Osteocyte (in vitro differentiated cells): ENCODE data around the gene MTMR11. TPM values are rescaled to one million over a fixed set of nuclear protein-coding genes. Genes with fewer than 3 reads are reported as not detected.

ENCODE experiments used
- DNase-seq: peaks from one replicate; pipeline ENCODE4 v3.0.0; 2021; ENCODE audit warnings: mixed read lengths; ENCODE audit not compliant: unreplicated experiment; ENCODE audit errors: extremely low spot score
- H3K27ac Mint-ChIP-seq: one replicate; pipeline ENCODE4 v1.8.0; 2021; ENCODE audit warnings: mild to moderate bottlenecking, mixed read lengths; ENCODE audit not compliant: unreplicated experiment
- H3K27me3 Mint-ChIP-seq: one replicate; pipeline ENCODE4 v1.8.0; 2021; ENCODE audit warnings: mixed read lengths; ENCODE audit not compliant: unreplicated experiment
- H3K36me3 Mint-ChIP-seq: one replicate; pipeline ENCODE4 v1.8.0; 2021; ENCODE audit warnings: mixed read lengths; ENCODE audit not compliant: unreplicated experiment
- H3K4me1 Mint-ChIP-seq: one replicate; pipeline ENCODE4 v1.8.0; 2021; ENCODE audit warnings: mixed read lengths; ENCODE audit not compliant: unreplicated experiment
- H3K4me3 Mint-ChIP-seq: one replicate; pipeline ENCODE4 v1.8.0; 2021; ENCODE audit warnings: mild to moderate bottlenecking, moderate library complexity, mixed read lengths; ENCODE audit not compliant: unreplicated experiment
- H3K9me3 Mint-ChIP-seq: one replicate; pipeline ENCODE4 v1.8.0; 2021; ENCODE audit warnings: mixed read lengths; ENCODE audit not compliant: unreplicated experiment
- CTCF ChIP-seq: fragments of 200-600 bp; sonication (generic); IDR thresholded peaks from 2 replicates; pipeline ENCODE4 v1.5.0; 2021; ENCODE audit warnings: antibody characterized with exemption, mild to moderate bottlenecking, moderate library complexity
- total RNA-seq: library from RNA; stranded (reverse); gene quantifications from 2 replicates; pipeline ENCODE4 v1.2.1, GENCODE V29; 2021

The MTMR11 gene
- total RNA-seq, 1 donor from 2014 or later: 14.8 TPM

GRCh38 chr1:149929856-149930255 is 6.8 kb downstream of the MTMR11 start:
- no peak for DNase-seq
- Mint-ChIP-seq H3K27ac (no peak overlapping the region), H3K36me3 (peaks cover 29% of the 10 kb centered on the region), H3K4me3 (no peak overlapping the region), H3K4me1 (peaks cover 33% of the 10 kb centered on the region), H3K27me3 (no peaks in the 10 kb centered on the region), H3K9me3 (no peaks in the 10 kb centered on the region)
- TF ChIP-seq CTCF: no peak

GRCh38 chr1:149928401-149928724 is 8.3 kb downstream of the MTMR11 start:
- Mint-ChIP-seq H3K4me3 (peak overlapping the region; percentile 95), H3K36me3 (peaks cover 38% of the 10 kb centered on the region), H3K27ac (peak overlapping the region; percentile 98), H3K27me3 (no peaks in the 10 kb centered on the region), H3K4me1 (peaks cover 36% of the 10 kb centered on the region), H3K9me3 (no peaks in the 10 kb centered on the region)
- TF ChIP-seq CTCF: no peak
- no peak for DNase-seq

- Mint-ChIP-seq H3K4me1 (peaks cover 36% of the 10 kb centered on the region), H3K27me3 (no peaks in the 10 kb centered on the region), H3K27ac (peak within 1 kb of the TSS; percentile 98), H3K4me3 (peak within 1 kb of the TSS; percentile 95), H3K36me3 (peaks cover 43% of the 10 kb centered on the region), H3K9me3 (no peaks in the 10 kb centered on the region)
- no peak for TF ChIP-seq CTCF
- peak; percentile 97 for DNase-seq
Measured at GRCh38 chr1:149927563-149928400, 8.9 kb downstream of the MTMR11 start, which contains the start of gene SF3B4. SF3B4 (minus strand) TSS chr1:149927803; CDS start chr1:149927759, 44 bp downstream.

- H3K4me1 Mint-ChIP-seq: peaks cover 36% of the 10 kb centered on the region
- H3K36me3 Mint-ChIP-seq: peaks cover 47% of the 10 kb centered on the region
- DNase-seq: no peak
- H3K9me3 Mint-ChIP-seq: no peaks in the 10 kb centered on the region
- no peaks in the 10 kb centered on the region for H3K27me3 Mint-ChIP-seq
- H3K4me3 Mint-ChIP-seq: peak overlapping the region; percentile 95
- peak overlapping the region; percentile 98 for H3K27ac Mint-ChIP-seq
- TF ChIP-seq CTCF: no peak
Measured at GRCh38 chr1:149927056-149927562, 9.6 kb downstream of the MTMR11 start.

GRCh38 chr1:149926296-149926695 is 10.4 kb downstream of the MTMR11 start:
- peak overlapping the region; percentile 95 for H3K4me3 Mint-ChIP-seq
- no peak overlapping the region for H3K27ac Mint-ChIP-seq
- H3K36me3 Mint-ChIP-seq: peaks cover 42% of the 10 kb centered on the region
- peaks cover 31% of the 10 kb centered on the region for H3K4me1 Mint-ChIP-seq
- H3K27me3 Mint-ChIP-seq: no peaks in the 10 kb centered on the region
- H3K9me3 Mint-ChIP-seq: no peaks in the 10 kb centered on the region
- DNase-seq: no peak
- no peak for TF ChIP-seq CTCF
